Neural crest cell (in vitro differentiated cells): ENCODE measurements around the gene JAK3. TPM values are rescaled to one million over a fixed set of nuclear protein-coding genes. Genes with fewer than 3 reads are reported as not detected.
"Not testable (repeated sequence)": the region's sequence is repeated elsewhere in the genome, so short reads cannot be mapped to it uniquely, and the experiment has no call there.

Experiments used
- DNase-seq: peaks from one replicate; pipeline ENCODE4 v3.0.0; 2021; ENCODE audit warnings: low read depth, mixed read lengths, low spot score
- H3K27ac Mint-ChIP-seq: one replicate; pipeline ENCODE4 v1.8.0; 2021; ENCODE audit warnings: mild to moderate bottlenecking, mixed read lengths; ENCODE audit not compliant: unreplicated experiment
- H3K27me3 Mint-ChIP-seq: 2 replicates; pipeline ENCODE4 v1.8.0; 2021; ENCODE audit warnings: low read depth, mild to moderate bottlenecking, mixed read lengths
- H3K36me3 Mint-ChIP-seq: 2 replicates; pipeline ENCODE4 v1.8.0; 2021; ENCODE audit warnings: low read depth, mild to moderate bottlenecking, mixed read lengths
- H3K4me1 Mint-ChIP-seq: 2 replicates; pipeline ENCODE4 v1.8.0; 2021; ENCODE audit warnings: mixed read lengths
- H3K4me3 Mint-ChIP-seq: one replicate; pipeline ENCODE4 v1.8.0; 2021; ENCODE audit warnings: mild to moderate bottlenecking, mixed read lengths
- H3K9me3 Mint-ChIP-seq: 2 replicates; pipeline ENCODE4 v1.8.0; 2021; ENCODE audit warnings: mixed read lengths
- CTCF ChIP-seq: fragments of 200-600 bp; sonication (generic); conservative IDR thresholded peaks from 2 replicates; pipeline ENCODE4 v1.5.0; 2021; ENCODE audit warnings: antibody characterized with exemption, mild to moderate bottlenecking
- total RNA-seq: library from RNA; stranded (reverse); gene quantifications from 2 replicates; pipeline ENCODE4 v1.2.1, GENCODE V29; 2021

The JAK3 gene
- total RNA-seq, 1 donor from 2014 or later = 1.6 TPM

- Mint-ChIP-seq H3K27ac (no peak overlapping the region), H3K9me3 (no peaks in the 10 kb centered on the region), H3K4me1 (no peaks in the 10 kb centered on the region), H3K36me3 (no peaks in the 10 kb centered on the region), H3K4me3 (no peak overlapping the region), H3K27me3 (peaks cover 55% of the 10 kb centered on the region)
- DNase-seq = no peak
- TF ChIP-seq CTCF = no peak
Observed at GRCh38 chr19:17802137-17802858, 45.5 kb downstream of the JAK3 start.

GRCh38 chr19:17798599-17798998, 49.2 kb downstream of the JAK3 start:
- not testable (repeated sequence) for H3K4me3 Mint-ChIP-seq, H3K27ac Mint-ChIP-seq, H3K9me3 Mint-ChIP-seq, H3K4me1 Mint-ChIP-seq, DNase-seq, H3K36me3 Mint-ChIP-seq
- H3K27me3 Mint-ChIP-seq = peaks cover 76% of the 10 kb centered on the region

GRCh38 chr19:17797424-17798201, 50.2 kb downstream of the JAK3 start:
- H3K9me3 Mint-ChIP-seq = no peaks in the 10 kb centered on the region
- no peaks in the 10 kb centered on the region for H3K4me1 Mint-ChIP-seq
- no peak overlapping the region for H3K4me3 Mint-ChIP-seq
- no peaks in the 10 kb centered on the region for H3K36me3 Mint-ChIP-seq
- TF ChIP-seq CTCF = no peak
- peaks cover 79% of the 10 kb centered on the region for H3K27me3 Mint-ChIP-seq
- H3K27ac Mint-ChIP-seq = no peak overlapping the region
- DNase-seq = no peak

- no peak for TF ChIP-seq CTCF
- Mint-ChIP-seq H3K27ac (no peak overlapping the region), H3K9me3 (no peaks in the 10 kb centered on the region), H3K27me3 (peaks cover 75% of the 10 kb centered on the region), H3K4me1 (no peaks in the 10 kb centered on the region), H3K4me3 (no peak overlapping the region), H3K36me3 (no peaks in the 10 kb centered on the region)
- DNase-seq = no peak
Observed at GRCh38 chr19:17796838-17797423, 50.9 kb downstream of the JAK3 start.

- DNase-seq = no peak
- H3K27ac Mint-ChIP-seq = no peak overlapping the region
- no peaks in the 10 kb centered on the region for H3K9me3 Mint-ChIP-seq
- no peaks in the 10 kb centered on the region for H3K36me3 Mint-ChIP-seq
- H3K4me3 Mint-ChIP-seq = no peak overlapping the region
- H3K4me1 Mint-ChIP-seq = peaks cover 5% of the 10 kb centered on the region
- TF ChIP-seq CTCF = no peak
- peaks cover 79% of the 10 kb centered on the region for H3K27me3 Mint-ChIP-seq
Observed at GRCh38 chr19:17796013-17796837, 51.6 kb downstream of the JAK3 start.
